Effector memory CD8-positive, alpha-beta T cell (primary cell): ENCODE results near the gene IARS2.
"Not testable (repeated sequence)": the region's sequence is repeated elsewhere in the genome, so short reads cannot be mapped to it uniquely, and the experiment has no call there.

Experiments
- ATAC-seq: fragments of 150-1000 bp; cut with Tn5 transposase; replicated peaks from 2 replicates; pipeline ENCODE4 v1.10.0; 2021; ENCODE audit warnings: mild to moderate bottlenecking, moderate library complexity
- DNase-seq, 3 experiments: peaks; one replicate each; pipeline ENCODE4 v3.0.0; 2021
- H3K27ac Mint-ChIP-seq, 2 donors: one replicate each; pipeline ENCODE4 v1.8.0; 2022; ENCODE audit warnings: mild to moderate bottlenecking in 2 of 2, mixed read lengths in 2 of 2, moderate library complexity in 2 of 2
- H3K27me3 Mint-ChIP-seq, 2 donors: one replicate each; pipeline ENCODE4 v1.8.0; 2022; ENCODE audit warnings: mixed read lengths in 2 of 2
- H3K36me3 Mint-ChIP-seq: one replicate; pipeline ENCODE4 v1.8.0; 2022; ENCODE audit warnings: mild to moderate bottlenecking, moderate library complexity, mixed read lengths; ENCODE audit not compliant: insufficient read depth
- H3K4me1 Mint-ChIP-seq, 2 donors: one replicate each; pipeline ENCODE4 v1.8.0; 2022; ENCODE audit warnings: low read depth in 2 of 2, mixed read lengths in 2 of 2
- H3K4me3 Mint-ChIP-seq, 2 donors: one replicate each; pipeline ENCODE4 v1.8.0; 2022; ENCODE audit warnings: mild to moderate bottlenecking in 2 of 2, mixed read lengths in 2 of 2, moderate library complexity in 2 of 2
- H3K9me3 Mint-ChIP-seq, 2 donors: one replicate each; pipeline ENCODE4 v1.8.0; 2022; ENCODE audit warnings: mixed read lengths in 2 of 2

The IARS2 gene

DNA sequence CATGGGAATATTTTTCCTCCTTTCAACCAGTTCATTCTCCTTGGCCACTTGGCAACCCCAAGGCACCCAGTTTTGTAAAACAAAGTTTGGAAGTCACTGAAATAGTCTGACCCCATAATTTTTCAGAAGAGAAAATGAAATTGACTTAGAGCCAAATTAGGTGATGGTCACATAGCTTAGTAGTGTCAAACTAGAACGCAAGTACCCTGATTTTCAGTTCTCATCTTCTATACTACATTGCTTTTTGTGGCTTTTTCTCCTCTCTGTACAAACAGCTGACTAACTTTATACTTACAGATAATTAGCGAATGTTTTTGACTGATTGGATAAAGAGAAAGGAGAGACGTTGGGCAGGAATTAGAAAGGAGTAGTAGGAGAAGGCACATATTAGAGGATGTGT lies 33.1 kb downstream of the IARS2 start:
- DNase-seq (no peak), ATAC-seq (no peak)
- Mint-ChIP-seq H3K4me1 (peaks cover 4 to 21% of the 10 kb centered on the region in 2 donors), H3K27me3 (no peaks in the 10 kb centered on the region), H3K4me3 (no peak overlapping the region), H3K9me3 (peaks cover 0 to 5% of the 10 kb centered on the region in 2 donors), H3K36me3 (peaks cover 41% of the 10 kb centered on the region), H3K27ac (no peak overlapping the region)

DNA sequence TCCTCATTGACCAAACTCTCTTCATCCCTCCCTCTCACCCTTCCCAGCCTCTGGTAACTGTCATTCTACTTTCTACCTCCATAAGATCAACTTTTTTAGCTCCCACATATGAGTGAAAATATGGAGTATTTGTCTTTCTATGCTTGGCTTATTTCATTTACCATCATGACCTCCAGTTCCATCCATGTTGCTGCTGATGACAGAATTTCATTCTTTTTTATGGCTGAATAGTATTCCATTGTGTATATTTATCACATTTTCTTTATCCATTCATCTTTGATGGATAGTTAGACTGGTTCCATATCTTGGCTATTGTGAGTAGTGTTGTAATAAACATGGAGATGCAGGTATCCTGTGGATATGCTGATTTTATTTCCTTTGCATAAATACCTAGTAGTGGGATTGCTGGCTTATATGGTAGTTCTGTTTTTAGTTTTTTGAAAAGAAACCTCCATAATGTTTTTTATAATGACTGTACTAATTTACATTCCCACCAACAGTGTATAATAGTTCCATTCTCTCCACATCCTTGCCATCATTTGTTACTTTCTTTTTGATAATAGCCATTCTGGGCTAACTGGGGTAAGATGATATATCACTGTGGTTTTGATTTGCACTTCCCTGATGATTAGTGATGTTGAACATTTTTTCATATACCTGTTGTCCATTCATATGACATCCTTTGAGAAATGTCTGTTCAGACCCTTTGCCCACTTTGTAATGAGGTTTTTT lies 35.7 kb downstream of the IARS2 start:
- Mint-ChIP-seq H3K27me3 (no peaks in the 10 kb centered on the region), H3K27ac (peak overlapping the region in 1 of 2 donors; percentile 16), H3K9me3 (peaks cover 0 to 5% of the 10 kb centered on the region in 2 donors), H3K4me1 (peaks cover 3 to 18% of the 10 kb centered on the region in 2 donors), H3K36me3 (peaks cover 51% of the 10 kb centered on the region), H3K4me3 (no peak overlapping the region)
- ATAC-seq (no peak), DNase-seq (no peak)

DNA sequence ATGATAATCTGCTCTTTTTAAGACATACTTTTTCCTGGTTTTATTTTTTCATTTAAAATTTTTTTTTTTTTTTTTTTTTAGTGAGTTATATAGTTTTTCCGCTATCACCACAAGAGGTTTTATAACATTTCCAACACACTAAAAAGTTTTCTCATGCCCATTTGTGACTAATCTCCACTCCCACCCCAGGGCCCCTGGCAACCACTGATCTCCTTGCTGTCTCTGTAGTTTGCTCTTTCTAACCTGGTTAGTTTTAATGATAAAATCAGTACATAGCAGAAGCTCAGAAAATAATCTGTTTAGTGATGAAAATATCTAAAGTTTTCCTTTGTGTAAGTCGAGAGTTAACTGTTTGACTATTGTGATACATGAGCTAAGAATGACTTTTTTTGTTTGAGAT lies 41.8 kb downstream of the IARS2 start:
- ATAC-seq (no peak), DNase-seq (no peak)
- peaks cover 74% of the 10 kb centered on the region for H3K36me3 Mint-ChIP-seq
- H3K27ac Mint-ChIP-seq, result peak overlapping the region; percentile 67 to 83
- H3K4me1 Mint-ChIP-seq, result peaks cover 3 to 15% of the 10 kb centered on the region in 2 donors
- no peaks in the 10 kb centered on the region for H3K9me3 Mint-ChIP-seq
- no peaks in the 10 kb centered on the region for H3K27me3 Mint-ChIP-seq
- no peak overlapping the region for H3K4me3 Mint-ChIP-seq

DNA sequence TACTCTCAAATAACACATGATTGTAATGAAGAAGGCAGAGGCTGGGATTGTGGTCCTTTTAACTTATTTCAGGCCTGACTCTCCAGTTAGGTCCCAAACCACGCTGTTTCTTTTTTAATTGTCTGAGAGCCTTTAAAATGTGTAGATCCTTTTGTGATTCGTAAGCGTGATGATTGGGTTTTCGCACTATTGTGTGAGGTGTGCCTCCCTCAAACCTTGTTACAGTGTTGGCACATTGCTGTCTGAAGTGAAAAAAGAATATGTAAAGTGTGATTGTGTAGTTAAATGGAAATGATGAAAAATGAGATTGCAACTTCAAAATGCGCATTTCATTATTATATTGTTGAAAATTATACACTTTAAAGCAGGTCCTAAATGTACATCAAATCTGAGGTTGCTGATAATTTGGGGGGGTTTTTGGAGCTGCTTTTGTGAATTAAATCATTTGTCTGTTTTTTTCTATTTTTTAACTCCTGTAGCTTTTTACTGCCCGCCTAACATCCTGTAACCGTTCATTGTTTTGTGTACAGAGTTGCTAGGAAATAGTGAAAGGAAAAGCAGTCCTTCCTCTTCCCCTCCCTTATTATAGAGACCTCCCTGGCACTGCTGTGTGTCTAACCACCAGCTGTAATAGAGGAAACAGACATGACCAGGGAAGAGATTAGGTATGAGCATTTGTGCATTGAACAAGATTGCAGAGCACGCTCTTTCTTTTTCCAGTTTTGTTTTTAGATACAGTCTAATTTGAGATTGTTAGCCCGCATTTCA lies 43.3 kb downstream of the IARS2 start:
- DNase-seq, result no peak
- H3K4me1 Mint-ChIP-seq, result peaks cover 3 to 11% of the 10 kb centered on the region in 2 donors
- H3K9me3 Mint-ChIP-seq, result no peaks in the 10 kb centered on the region
- H3K36me3 Mint-ChIP-seq, result peaks cover 82% of the 10 kb centered on the region
- H3K27me3 Mint-ChIP-seq, result no peaks in the 10 kb centered on the region
- peak overlapping the region in 1 of 2 donors; percentile 32 for H3K4me3 Mint-ChIP-seq
- ATAC-seq, result peak; percentile 97
- peak overlapping the region; percentile 67 to 83 for H3K27ac Mint-ChIP-seq

DNA sequence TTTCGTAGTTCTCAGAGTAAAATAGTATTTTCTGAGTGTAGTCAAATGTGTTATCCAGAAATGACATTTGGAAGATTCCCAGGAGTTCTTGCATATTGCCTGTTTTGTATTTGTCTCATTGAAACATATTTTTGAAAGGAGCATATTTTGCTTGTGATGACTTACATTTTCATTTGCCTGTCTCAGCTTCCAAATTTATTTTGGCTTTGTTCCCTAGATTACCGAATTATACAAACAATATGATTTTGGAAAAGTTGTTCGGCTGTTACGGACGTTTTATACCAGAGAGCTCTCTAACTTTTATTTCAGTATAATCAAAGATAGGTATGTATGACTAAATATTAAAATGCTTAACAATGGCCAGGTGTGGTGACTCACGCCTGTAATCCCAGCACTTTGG lies 46.0 kb downstream of the IARS2 start:
- Mint-ChIP-seq H3K4me3 (no peak overlapping the region), H3K27ac (peak overlapping the region in 1 of 2 donors; percentile 41), H3K4me1 (peaks cover 1 to 10% of the 10 kb centered on the region in 2 donors), H3K36me3 (peaks cover 80% of the 10 kb centered on the region), H3K9me3 (no peaks in the 10 kb centered on the region), H3K27me3 (no peaks in the 10 kb centered on the region)
- ATAC-seq (no peak), DNase-seq (no peak)

DNA sequence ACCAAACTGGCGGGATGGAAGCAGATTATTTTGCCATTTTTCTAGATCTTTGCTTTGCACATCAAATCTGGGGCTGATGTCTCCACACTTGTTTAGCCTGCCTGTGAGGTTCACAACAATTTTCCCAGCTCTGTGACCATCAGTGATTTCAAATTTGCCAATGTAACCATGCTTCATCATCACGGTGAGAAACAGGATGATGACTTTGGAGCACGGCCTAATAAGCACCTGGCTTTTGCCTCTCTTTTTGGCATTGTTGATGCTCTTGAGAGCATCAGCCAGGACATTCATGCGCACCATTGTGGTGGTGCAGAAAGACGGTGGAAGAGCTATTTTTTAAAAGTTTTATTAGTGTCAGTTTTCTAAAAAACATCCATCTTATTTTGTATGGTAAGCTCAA lies 50.1 kb downstream of the IARS2 start:
- H3K4me1 Mint-ChIP-seq, result no peaks in the 10 kb centered on the region
- no peaks in the 10 kb centered on the region for H3K27me3 Mint-ChIP-seq
- ATAC-seq (no peak), DNase-seq (no peak)
- H3K36me3 Mint-ChIP-seq, result peaks cover 61% of the 10 kb centered on the region
- peak overlapping the region in 1 of 2 donors; percentile 0 for H3K27ac Mint-ChIP-seq
- H3K4me3 Mint-ChIP-seq, result no peak overlapping the region
- no peaks in the 10 kb centered on the region for H3K9me3 Mint-ChIP-seq

DNA sequence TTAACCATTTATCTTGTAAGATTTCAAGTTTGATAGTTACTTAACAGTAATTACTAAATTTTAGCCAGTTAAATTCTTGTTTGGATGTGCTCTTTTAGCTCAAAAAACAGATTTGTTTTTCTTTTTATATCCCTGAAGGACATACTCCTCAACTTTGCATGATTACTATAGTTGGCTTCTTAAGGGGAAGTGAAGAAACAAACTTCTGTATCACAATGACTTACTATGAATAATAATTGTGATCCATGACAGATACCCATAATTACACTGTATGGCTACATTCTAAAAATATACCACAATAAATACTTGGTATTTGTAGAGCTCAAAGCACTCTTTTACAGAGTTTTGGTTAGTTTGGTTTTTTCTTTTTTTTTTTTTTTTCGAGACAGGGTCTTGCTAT lies 55.8 kb downstream of the IARS2 start:
- Mint-ChIP-seq H3K27me3 (no peaks in the 10 kb centered on the region), H3K36me3 (peaks cover 45% of the 10 kb centered on the region), H3K4me1 (no peaks in the 10 kb centered on the region), H3K4me3 (no peak overlapping the region), H3K9me3 (no peaks in the 10 kb centered on the region), H3K27ac (peak overlapping the region in 1 of 2 donors; percentile 68)
- ATAC-seq (no peak), DNase-seq (no peak)

DNA sequence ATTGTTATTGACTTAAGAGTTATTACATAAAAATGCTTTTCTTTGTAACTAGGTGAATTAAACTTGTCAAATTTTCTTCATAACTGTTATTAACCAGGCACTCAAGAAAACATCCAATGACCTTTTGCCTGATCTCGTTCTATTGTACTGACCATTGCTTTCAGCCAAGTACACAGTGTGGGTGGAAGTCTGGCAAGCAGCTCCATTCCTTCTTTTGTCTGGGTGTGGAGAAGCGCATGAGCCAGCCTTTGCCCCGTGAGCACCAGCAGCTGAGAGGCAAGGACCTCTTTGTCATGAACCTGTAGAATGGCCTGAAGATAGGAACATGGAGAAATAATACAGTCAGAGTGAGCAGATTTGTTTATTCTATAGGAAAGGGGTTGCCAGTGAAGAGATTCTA lies 57.5 kb downstream of the IARS2 start:
- H3K27ac Mint-ChIP-seq, result peak overlapping the region; percentile 59 to 80
- no peak for DNase-seq

DNA sequence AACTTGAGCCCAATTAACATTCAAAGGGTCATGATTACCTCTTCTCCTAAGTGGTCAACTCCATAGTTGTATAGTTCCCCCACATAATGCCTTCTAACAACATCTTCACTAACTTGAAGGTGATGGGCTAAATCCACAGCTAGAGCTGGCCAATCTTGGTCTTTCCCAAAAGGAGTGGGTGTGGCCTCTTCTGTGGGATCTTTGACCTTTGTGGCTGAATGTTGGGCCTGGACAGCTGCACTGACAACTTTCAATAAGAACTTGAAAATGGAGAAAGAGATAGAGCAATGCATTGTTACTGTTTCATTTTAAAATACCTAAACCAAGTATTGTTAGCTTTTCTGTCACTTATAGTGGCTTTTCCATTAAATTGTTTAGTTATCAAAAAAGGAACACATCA lies 59.2 kb downstream of the IARS2 start:
- Mint-ChIP-seq H3K4me1 (peaks cover 10 to 15% of the 10 kb centered on the region in 2 donors), H3K36me3 (peaks cover 39% of the 10 kb centered on the region), H3K9me3 (no peaks in the 10 kb centered on the region), H3K27ac (peak overlapping the region in 1 of 2 donors; percentile 44), H3K27me3 (no peaks in the 10 kb centered on the region), H3K4me3 (no peak overlapping the region)
- DNase-seq (no peak), ATAC-seq (no peak)

More for the DNA sequence above, 57.5 kb downstream of the IARS2 start:
- H3K9me3 Mint-ChIP-seq, result no peaks in the 10 kb centered on the region
- no peak overlapping the region for H3K4me3 Mint-ChIP-seq
- no peak for ATAC-seq
- H3K36me3 Mint-ChIP-seq, result peaks cover 39% of the 10 kb centered on the region
- H3K27me3 Mint-ChIP-seq, result no peaks in the 10 kb centered on the region
- H3K4me1 Mint-ChIP-seq, result peaks cover 1 to 2% of the 10 kb centered on the region in 2 donors

DNA sequence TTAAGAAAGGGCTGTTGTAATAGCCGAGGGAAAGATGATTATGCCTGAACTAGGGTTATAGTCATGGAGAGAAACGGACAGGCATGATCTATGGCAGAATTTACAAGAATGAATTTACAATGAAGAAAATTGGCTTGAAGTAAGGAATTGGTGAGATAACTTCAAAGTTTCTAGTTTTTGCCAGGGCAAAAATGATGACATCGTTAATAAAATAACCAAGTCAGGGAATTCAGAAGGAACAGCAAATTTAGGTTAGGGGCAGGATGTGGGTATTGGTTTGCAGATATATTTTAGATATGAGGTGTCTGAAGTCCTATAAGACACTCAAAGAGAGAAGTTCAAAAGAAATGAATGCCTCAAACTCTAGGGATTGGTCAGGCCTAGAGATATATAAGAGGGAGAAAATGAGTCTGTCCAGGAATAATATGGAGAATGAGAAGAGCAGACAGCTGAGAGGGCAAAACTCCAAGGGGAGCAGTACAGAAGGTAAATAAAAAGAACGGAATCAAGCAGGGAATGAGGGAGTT lies 62.8 kb downstream of the IARS2 start:
- peak overlapping the region; percentile 0 to 1 for H3K4me3 Mint-ChIP-seq
- peaks cover 13 to 20% of the 10 kb centered on the region in 2 donors for H3K4me1 Mint-ChIP-seq
- H3K36me3 Mint-ChIP-seq, result peaks cover 39% of the 10 kb centered on the region
- peak overlapping the region; percentile 7 to 70 for H3K27ac Mint-ChIP-seq
- DNase-seq, result no peak
- no peaks in the 10 kb centered on the region for H3K27me3 Mint-ChIP-seq
- H3K9me3 Mint-ChIP-seq, result no peaks in the 10 kb centered on the region
- peak; percentile 36 for ATAC-seq

DNA sequence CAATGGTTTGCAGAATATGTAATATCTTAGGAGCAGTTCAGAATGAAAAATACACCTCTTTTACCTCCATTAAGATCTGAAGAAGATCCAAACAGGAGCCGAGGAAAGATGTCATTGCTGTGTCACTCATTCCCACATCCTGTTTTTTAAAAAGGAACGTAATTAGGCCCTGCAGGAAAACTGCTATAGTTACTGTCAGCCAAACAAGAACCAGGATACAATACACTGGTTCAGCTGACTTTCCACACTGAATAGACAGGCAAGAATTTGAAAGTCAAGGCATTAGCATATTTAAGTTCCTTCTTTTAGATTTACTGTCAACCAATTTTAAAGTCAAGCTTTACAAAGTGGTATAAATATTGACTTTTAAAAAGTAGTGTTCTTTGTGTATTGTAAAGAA lies 63.8 kb downstream of the IARS2 start:
- H3K4me1 Mint-ChIP-seq, result peaks cover 13 to 20% of the 10 kb centered on the region in 2 donors
- no peaks in the 10 kb centered on the region for H3K9me3 Mint-ChIP-seq
- no peak for DNase-seq
- peaks cover 30% of the 10 kb centered on the region for H3K36me3 Mint-ChIP-seq
- no peak overlapping the region for H3K4me3 Mint-ChIP-seq
- no peaks in the 10 kb centered on the region for H3K27me3 Mint-ChIP-seq
- H3K27ac Mint-ChIP-seq, result peak overlapping the region; percentile 7 to 70
- no peak for ATAC-seq

DNA sequence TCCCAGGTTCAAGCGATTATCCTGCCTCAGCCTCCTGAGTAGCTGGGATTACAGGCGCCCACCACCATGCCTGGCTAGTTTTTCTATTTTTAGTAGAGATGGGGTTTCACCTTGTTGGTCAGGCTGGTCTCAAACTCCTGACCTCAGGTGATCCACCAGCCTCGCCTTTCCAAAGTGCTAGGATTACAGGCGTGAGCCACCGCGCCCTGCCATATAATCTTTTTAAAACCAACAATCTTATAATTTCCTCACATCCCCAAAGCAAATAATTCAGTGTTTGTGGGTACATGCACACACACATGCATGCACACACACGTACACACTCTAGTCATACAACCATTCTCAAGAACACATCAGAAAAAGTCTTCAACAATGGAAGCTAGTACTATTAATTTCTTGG lies 64.6 kb downstream of the IARS2 start:
- Mint-ChIP-seq H3K4me1 (peaks cover 13 to 20% of the 10 kb centered on the region in 2 donors), H3K36me3 (peaks cover 30% of the 10 kb centered on the region)
- H3K27ac Mint-ChIP-seq, H3K9me3 Mint-ChIP-seq, DNase-seq, H3K27me3 Mint-ChIP-seq, ATAC-seq, H3K4me3 Mint-ChIP-seq: not testable (repeated sequence)

DNA sequence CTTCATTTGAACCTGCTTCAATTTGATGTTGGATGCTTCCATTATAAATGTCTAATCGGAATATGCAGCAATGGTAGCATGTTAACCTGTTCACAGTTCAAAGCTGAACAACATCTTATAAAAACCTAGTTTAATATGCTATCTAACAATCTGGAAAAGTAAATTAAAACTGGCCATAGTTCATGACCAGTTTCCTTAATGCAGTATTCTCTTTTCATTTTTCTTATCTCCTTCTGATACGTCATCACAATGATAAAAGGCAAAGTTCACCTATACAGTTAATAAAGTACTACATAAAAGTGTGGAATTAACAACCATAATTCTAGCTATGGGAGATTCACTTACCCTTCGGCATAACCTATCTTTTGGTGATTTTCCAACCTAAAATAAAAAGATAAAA lies 65.1 kb downstream of the IARS2 start:
- H3K9me3 Mint-ChIP-seq, result no peaks in the 10 kb centered on the region
- no peak overlapping the region for H3K4me3 Mint-ChIP-seq
- no peak overlapping the region for H3K27ac Mint-ChIP-seq
- no peak for ATAC-seq
- DNase-seq, result no peak
- no peaks in the 10 kb centered on the region for H3K27me3 Mint-ChIP-seq
- H3K36me3 Mint-ChIP-seq, result peaks cover 26% of the 10 kb centered on the region
- peaks cover 13 to 20% of the 10 kb centered on the region in 2 donors for H3K4me1 Mint-ChIP-seq
